Esophagus muscularis mucosa (tissue), 4 donors: ENCODE data around the gene OXCT1. TPM values are rescaled to one million over a fixed set of nuclear protein-coding genes. Genes with fewer than 3 reads are reported as not detected.

ENCODE experiments used
- DNase-seq: peaks from one replicate; pipeline ENCODE4 v3.0.0-alpha.2; 2017; ENCODE audit errors: extremely low spot score
- H3K27ac ChIP-seq, 4 donors: fragments of 200-600 bp; sonication (generic); replicated peaks in 1 of 4; 1 replicate in 3 of 4; 2 replicates in 1 of 4; pipeline ENCODE4 v1.5.1; 2016 to 2019; ENCODE audit warnings: mild to moderate bottlenecking in 1 of 4
- H3K27me3 ChIP-seq, 4 donors: fragments of 200-600 bp; sonication (generic); one replicate each; pipeline versions ENCODE4 v1.5.1 to v1.6.0; 2016 to 2019
- H3K36me3 ChIP-seq, 4 donors: fragments of 200-600 bp; sonication (generic); one replicate each; pipeline ENCODE4 v1.5.1; 2016 to 2019
- H3K4me1 ChIP-seq, 4 donors: fragments of 200-600 bp; sonication (generic); one replicate each; pipeline ENCODE4 v1.5.1; 2016 to 2019
- H3K4me3 ChIP-seq, 4 donors: fragments of 200-600 bp; sonication (generic); 1 replicate in 2 of 4; 2 replicates in 2 of 4; pipeline ENCODE4 v1.5.1; 2016 to 2019; ENCODE audit warnings: mild to moderate bottlenecking in 4 of 4, moderate library complexity in 1 of 4
- H3K9me3 ChIP-seq, 4 donors: fragments of 200-600 bp; sonication (generic); 1 replicate in 3 of 4; 2 replicates in 1 of 4; pipeline ENCODE4 v1.5.1; 2016 to 2019
- EP300 ChIP-seq: sonication (generic); formaldehyde crosslinking; IDR thresholded peaks from one replicate; pipeline ENCODE4 v1.6.1; 2017; ENCODE audit warnings: antibody characterized with exemption
- POLR2A ChIP-seq: fragments of 450-650 bp; IDR thresholded peaks from one replicate; pipeline ENCODE4 v1.6.1; 2017; ENCODE audit warnings: antibody characterized with exemption, moderate library complexity, mild to moderate bottlenecking, low read depth
- POLR2AphosphoS5 ChIP-seq, 2 donors: sonication (generic); formaldehyde crosslinking; IDR thresholded peaks; one replicate each; pipeline ENCODE4 v1.6.1; 2017; ENCODE audit warnings: antibody characterized with exemption in 2 of 2
- WGBS: methylation state at CpG from one replicate; pipeline ENCODE4 v1.1.5; 2018; 5-methylcytosine and 5-hydroxymethylcytosine counted together
- intact Hi-C: fragments of 100-400 bp; cut with DNase I; formaldehyde crosslinking; loops from one replicate; pipeline ENCODE4 v1.15.1; 2023
- total RNA-seq, 4 donors: library from RNA; depleted of rRNA; stranded (reverse); fragments of >200 nt; gene quantifications; one replicate each; pipeline versions ENCODE4 v1.1.0 to v1.2.1, GENCODE V29; 2016
- TF ChIP-seq, protein P1 (sequence below), 3 experiments: fragments of 200-600 bp in 2 of 3; fragments of 450-650 bp in 1 of 3; sonication (generic) in 2 of 3; IDR thresholded peaks; one replicate each; pipeline ENCODE4 v1.5.1; 2017 to 2019; ENCODE audit warnings: antibody characterized with exemption in 3 of 3, mild to moderate bottlenecking in 2 of 3, moderate library complexity in 1 of 3

OXCT1 gene
- total RNA-seq, 4 donors from 2014 or later = 30.8 to 47.6 (median 37.7) TPM

GRCh38 chr5:41763574-41763973, 106.7 kb downstream of the OXCT1 start:
- peaks cover 9 to 30% (median 18%) of the 10 kb centered on the region in 4 donors for H3K36me3 ChIP-seq
- WGBS = 94% methylated on average over 2 of the region's 2 CpGs
- H3K4me3 ChIP-seq = no peak overlapping the region
- no peak for TF ChIP-seq POLR2A
- TF ChIP-seq, protein P1, sequence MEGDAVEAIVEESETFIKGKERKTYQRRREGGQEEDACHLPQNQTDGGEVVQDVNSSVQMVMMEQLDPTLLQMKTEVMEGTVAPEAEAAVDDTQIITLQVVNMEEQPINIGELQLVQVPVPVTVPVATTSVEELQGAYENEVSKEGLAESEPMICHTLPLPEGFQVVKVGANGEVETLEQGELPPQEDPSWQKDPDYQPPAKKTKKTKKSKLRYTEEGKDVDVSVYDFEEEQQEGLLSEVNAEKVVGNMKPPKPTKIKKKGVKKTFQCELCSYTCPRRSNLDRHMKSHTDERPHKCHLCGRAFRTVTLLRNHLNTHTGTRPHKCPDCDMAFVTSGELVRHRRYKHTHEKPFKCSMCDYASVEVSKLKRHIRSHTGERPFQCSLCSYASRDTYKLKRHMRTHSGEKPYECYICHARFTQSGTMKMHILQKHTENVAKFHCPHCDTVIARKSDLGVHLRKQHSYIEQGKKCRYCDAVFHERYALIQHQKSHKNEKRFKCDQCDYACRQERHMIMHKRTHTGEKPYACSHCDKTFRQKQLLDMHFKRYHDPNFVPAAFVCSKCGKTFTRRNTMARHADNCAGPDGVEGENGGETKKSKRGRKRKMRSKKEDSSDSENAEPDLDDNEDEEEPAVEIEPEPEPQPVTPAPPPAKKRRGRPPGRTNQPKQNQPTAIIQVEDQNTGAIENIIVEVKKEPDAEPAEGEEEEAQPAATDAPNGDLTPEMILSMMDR (IDR thresholded peaks at IDR 0.05) = no peak
- no peak for TF ChIP-seq EP300
- TF ChIP-seq POLR2AphosphoS5 (IDR thresholded peaks at IDR 0.05) = no peak
- DNase-seq = no peak
- no peak overlapping the region for H3K27ac ChIP-seq
- H3K4me1 ChIP-seq = no peaks in the 10 kb centered on the region
- no peaks in the 10 kb centered on the region for H3K9me3 ChIP-seq
- H3K27me3 ChIP-seq = no peaks in the 10 kb centered on the region
- intact Hi-C loops = no loop called here

- Histone ChIP-seq H3K9me3 (no peaks in the 10 kb centered on the region), H3K27ac (no peak overlapping the region), H3K27me3 (no peaks in the 10 kb centered on the region), H3K36me3 (peaks cover 9 to 35% (median 19%) of the 10 kb centered on the region in 4 donors), H3K4me3 (no peak overlapping the region), H3K4me1 (no peaks in the 10 kb centered on the region)
- TF ChIP-seq EP300 = no peak
- TF ChIP-seq, protein P1 (IDR thresholded peaks at IDR 0.05) = no peak
- no peak for DNase-seq
- WGBS = 60% methylated on average over 3 of the region's 3 CpGs
- intact Hi-C loops = no loop called here
Measured at GRCh38 chr5:41763081-41763480, 107.1 kb downstream of the OXCT1 start.

DNA sequence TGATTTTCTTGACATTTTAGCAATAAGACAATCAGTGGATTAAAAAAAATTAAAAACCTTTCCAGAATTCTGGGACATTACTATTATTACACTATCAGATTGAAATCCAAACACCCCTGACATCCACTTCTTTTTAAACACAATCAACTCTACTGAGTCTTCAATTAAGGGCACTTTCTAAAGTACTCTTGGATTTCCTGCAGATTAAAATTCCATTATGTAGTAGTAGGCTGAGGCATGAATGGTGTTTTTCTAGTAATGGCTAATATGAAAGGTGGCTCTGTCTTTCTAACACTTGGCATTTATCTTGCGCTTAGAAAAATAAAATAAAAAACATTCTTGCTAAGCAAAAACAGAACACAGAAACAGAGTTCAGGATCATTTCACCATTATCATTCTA, 107.8 kb downstream of the OXCT1 start:
- Histone ChIP-seq H3K4me1 (no peaks in the 10 kb centered on the region), H3K36me3 (peaks cover 9 to 39% (median 19%) of the 10 kb centered on the region in 4 donors), H3K27ac (no peak overlapping the region), H3K9me3 (no peaks in the 10 kb centered on the region), H3K4me3 (no peak overlapping the region), H3K27me3 (no peaks in the 10 kb centered on the region)
- intact Hi-C loops = no loop called here
- TF ChIP-seq EP300 = no peak
- TF ChIP-seq POLR2A = no peak
- TF ChIP-seq, protein P1 (IDR thresholded peaks at IDR 0.05) = no peak
- TF ChIP-seq POLR2AphosphoS5 (IDR thresholded peaks at IDR 0.05) = no peak
- 85% methylated on average over 1 of the region's 1 CpG for WGBS
- no peak for DNase-seq

DNA sequence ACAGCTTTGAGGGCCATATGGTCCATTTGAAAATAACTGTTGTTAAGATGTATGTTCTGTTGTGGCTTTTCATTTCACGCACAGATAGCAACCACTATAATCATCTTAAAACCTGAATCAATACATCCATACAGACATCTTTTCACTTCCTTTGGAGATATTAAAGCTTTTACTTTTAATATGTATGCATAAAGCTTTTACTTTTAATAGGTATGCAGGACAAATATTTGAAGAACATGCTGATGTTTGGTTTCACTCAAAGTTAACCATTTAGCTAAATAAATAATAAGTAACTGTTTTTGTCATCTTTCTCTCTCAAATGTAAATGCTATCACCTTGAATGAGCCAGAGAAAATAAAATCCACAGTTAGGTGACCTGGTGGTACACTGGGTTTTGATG, 108.6 kb downstream of the OXCT1 start:
- Histone ChIP-seq H3K4me3 (no peak overlapping the region), H3K4me1 (no peaks in the 10 kb centered on the region), H3K9me3 (no peaks in the 10 kb centered on the region), H3K36me3 (peaks cover 12 to 39% (median 19%) of the 10 kb centered on the region in 4 donors), H3K27me3 (no peaks in the 10 kb centered on the region), H3K27ac (no peak overlapping the region)
- DNase-seq = no peak
- TF ChIP-seq POLR2A (no peak), EP300 (no peak), POLR2AphosphoS5 (IDR thresholded peaks at IDR 0.05) (no peak)
- TF ChIP-seq, protein P1 (IDR thresholded peaks at IDR 0.05) = no peak
- WGBS = 52% methylated on average over 1 of the region's 1 CpG
- intact Hi-C loops = no loop called here

- WGBS = 97% methylated on average over 1 of the region's 1 CpG
- no peak for DNase-seq
- peaks cover 0 to 5% (median 2%) of the 10 kb centered on the region in 4 donors for H3K4me1 ChIP-seq
- intact Hi-C loops = no loop called here
- H3K9me3 ChIP-seq = no peaks in the 10 kb centered on the region
- peaks cover 7 to 26% (median 12%) of the 10 kb centered on the region in 4 donors for H3K36me3 ChIP-seq
- H3K27me3 ChIP-seq = no peaks in the 10 kb centered on the region
- no peak overlapping the region for H3K27ac ChIP-seq
- H3K4me3 ChIP-seq = no peak overlapping the region
- TF ChIP-seq EP300 (no peak), POLR2A (no peak), POLR2AphosphoS5 (IDR thresholded peaks at IDR 0.05) (no peak)
- TF ChIP-seq, protein P1 (IDR thresholded peaks at IDR 0.05) = no peak
Measured at GRCh38 chr5:41755705-41756104, 114.5 kb downstream of the OXCT1 start.
